ENCODE data around the gene DTNB.
"Not testable (repeated sequence)": the region's sequence is repeated elsewhere in the genome, so short reads cannot be mapped to it uniquely, and the experiment has no call there.

DTNB gene

DNA sequence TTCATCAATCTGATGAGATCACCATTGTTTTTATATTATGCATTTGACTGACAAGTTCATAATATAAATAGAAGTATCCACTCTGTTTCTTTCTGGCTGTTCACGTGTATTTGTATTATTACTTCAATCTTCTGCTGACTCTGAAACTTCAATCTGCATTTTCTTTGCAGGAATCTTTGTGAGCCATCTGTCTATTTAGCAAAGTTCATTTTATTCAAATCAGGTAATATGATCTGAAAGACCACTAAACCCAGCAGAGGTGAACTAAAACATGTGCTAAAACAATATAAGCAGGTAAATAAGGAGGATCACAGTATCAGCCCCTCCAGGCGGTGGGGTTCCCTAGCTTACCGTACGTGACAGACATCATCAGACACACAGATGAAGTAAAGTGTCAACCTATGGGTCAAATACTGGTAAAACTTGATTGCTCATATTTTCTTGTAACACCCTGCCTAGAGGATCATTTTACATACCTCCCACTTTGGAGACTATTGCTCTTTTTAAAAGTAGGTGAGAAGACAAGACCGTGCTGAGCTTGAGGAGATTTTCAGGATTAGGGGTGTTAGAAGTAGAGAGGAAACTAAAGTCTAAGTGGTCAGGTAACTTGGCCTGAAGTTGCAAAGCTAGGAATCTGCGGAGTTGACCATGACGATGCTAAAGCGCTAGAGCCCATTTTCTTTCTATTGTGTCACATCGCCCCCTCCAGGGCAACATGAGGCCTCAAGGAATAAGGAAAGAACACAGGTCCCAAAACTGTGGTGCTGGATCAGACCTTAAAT, 9.0 kb downstream of the DTNB start:
- Mint-ChIP-seq H3K27me3 (no peaks in the 10 kb centered on the region), H3K27ac (no peak overlapping the region), H3K36me3 (no peaks in the 10 kb centered on the region), H3K9me3 (no peaks in the 10 kb centered on the region), H3K4me1 (peaks cover 20% of the 10 kb centered on the region), H3K4me3 (peak overlapping the region; percentile 6)
- no peak for ATAC-seq

DNA sequence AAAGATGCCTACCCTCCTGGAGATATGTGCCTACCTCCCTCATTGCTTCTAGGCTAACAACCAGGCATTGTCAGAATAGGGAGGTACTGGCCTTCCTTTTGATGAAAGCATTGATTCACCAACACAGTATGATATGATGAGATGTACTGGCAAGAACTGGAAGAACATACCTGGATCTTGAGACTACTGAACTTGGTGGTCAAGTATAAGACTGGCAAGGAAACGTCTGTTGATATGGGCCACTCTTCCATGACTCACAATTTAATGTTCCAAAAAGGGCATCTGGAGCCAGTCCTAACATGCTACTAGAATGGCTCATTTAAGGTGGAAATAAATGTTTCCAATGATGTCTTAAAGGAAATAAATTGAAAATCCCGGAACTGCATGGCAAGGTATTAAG, 18.1 kb downstream of the DTNB start:
- peaks cover 17% of the 10 kb centered on the region for H3K36me3 Mint-ChIP-seq
- H3K27ac Mint-ChIP-seq: no peak overlapping the region
- H3K27me3 Mint-ChIP-seq: no peaks in the 10 kb centered on the region
- no peaks in the 10 kb centered on the region for H3K9me3 Mint-ChIP-seq
- H3K4me3 Mint-ChIP-seq: no peak overlapping the region
- ATAC-seq: no peak
- peaks cover 6% of the 10 kb centered on the region for H3K4me1 Mint-ChIP-seq

DNA sequence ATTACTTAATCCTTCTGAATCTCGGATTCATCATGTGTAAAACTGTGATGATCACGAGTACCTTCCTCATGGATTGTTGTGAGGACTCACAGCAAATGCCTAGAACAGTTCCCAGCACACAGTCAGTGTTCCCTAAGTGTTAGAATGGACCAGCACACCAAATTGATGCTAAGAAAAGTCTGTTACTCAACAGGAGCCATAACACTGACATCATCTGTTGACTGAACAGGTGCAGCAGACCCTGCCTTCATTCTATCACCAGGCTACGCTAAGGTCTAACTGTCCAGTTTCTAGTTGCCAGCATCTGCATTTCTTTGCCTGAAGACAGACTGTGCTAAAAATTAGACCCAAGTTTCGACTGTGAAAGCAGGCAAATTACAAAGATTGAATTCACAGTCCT, 18.6 kb downstream of the DTNB start:
- H3K9me3 Mint-ChIP-seq: no peaks in the 10 kb centered on the region

DNA sequence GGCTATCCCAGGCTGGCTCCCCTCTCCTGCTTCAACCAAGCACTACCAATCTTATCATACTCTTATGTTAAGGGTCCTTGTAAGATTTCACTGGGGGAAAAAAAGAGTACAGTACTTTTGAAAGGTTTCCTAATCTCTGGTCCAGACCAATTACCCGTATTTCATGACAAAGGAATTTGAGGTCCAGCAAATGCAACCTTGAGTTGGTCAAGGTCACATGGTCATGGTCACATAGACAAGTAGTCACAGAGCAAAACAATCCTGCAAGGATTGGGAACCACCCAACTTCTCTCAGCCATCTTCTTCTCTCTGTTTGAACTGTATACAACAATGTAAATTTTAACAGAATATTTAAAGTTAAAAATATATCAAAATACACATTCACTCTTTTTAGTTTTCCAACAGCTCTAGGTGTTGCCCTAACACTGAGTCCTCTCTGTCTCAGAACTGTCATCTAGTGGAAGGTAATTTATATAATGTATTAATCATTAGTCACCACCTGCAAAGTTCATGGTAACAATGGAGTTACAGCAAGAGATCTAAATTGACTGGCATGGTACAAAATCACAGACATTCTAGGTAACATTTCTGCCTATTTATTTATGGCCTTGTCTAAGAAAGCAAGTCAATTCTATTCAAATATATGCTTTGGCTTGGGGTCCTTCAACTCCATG, 21.5 kb downstream of the DTNB start:
- no peak overlapping the region for H3K4me3 Mint-ChIP-seq
- H3K27ac Mint-ChIP-seq: no peak overlapping the region
- H3K9me3 Mint-ChIP-seq: no peaks in the 10 kb centered on the region
- H3K4me1 Mint-ChIP-seq: peaks cover 6% of the 10 kb centered on the region
- H3K27me3 Mint-ChIP-seq: no peaks in the 10 kb centered on the region
- ATAC-seq: no peak
- H3K36me3 Mint-ChIP-seq: peaks cover 29% of the 10 kb centered on the region

More for the DNA sequence above, 18.6 kb downstream of the DTNB start:
- H3K4me1 Mint-ChIP-seq: peaks cover 6% of the 10 kb centered on the region
- ATAC-seq: no peak
- H3K27me3 Mint-ChIP-seq: no peaks in the 10 kb centered on the region
- no peak overlapping the region for H3K27ac Mint-ChIP-seq
- peaks cover 22% of the 10 kb centered on the region for H3K36me3 Mint-ChIP-seq
- no peak overlapping the region for H3K4me3 Mint-ChIP-seq

DNA sequence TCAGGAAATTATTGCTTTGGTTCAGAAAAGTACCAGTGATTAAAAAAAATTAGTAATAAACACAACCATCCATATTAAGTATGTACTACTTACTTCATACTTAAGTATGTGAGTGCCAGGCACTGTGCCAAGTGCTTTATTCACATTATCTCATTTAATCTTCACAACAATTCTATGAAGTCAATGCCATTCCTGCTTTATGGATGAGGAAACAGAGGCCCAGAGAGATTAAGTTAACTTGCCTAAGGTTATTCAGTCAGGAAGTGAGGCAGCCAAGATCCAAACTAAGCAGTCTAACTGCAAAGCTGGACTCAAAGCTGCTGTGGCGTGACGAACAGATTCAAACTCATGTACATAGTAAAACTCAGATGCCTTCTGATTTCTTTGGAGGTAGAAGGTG, 22.3 kb downstream of the DTNB start:
- no peak for ATAC-seq
- peaks cover 6% of the 10 kb centered on the region for H3K4me1 Mint-ChIP-seq
- H3K27me3 Mint-ChIP-seq: no peaks in the 10 kb centered on the region
- no peak overlapping the region for H3K4me3 Mint-ChIP-seq
- peaks cover 29% of the 10 kb centered on the region for H3K36me3 Mint-ChIP-seq
- H3K27ac Mint-ChIP-seq: no peak overlapping the region
- no peaks in the 10 kb centered on the region for H3K9me3 Mint-ChIP-seq

DNA sequence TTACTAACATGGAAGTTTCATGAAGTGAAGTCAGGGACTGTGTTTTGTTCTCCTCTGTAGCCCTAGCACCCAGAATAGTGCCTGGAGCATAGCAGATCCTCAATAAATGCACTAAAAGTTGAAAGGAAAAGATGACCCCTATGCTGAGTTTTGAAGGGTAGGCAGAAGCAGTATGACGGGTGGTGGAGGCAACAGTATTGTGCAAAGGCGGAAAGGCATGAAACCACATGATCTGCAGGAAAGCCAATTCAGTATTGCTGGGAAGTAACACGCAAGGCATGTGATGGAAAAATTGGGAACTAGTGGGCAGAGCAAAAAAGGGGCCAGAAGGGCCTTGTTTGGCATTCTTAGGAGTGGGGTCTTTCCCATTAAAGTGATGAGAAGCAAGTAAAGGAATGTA, 23.1 kb downstream of the DTNB start:
- Mint-ChIP-seq H3K4me3 (no peak overlapping the region), H3K27ac (no peak overlapping the region), H3K4me1 (peaks cover 6% of the 10 kb centered on the region), H3K9me3 (no peaks in the 10 kb centered on the region), H3K36me3 (peaks cover 29% of the 10 kb centered on the region), H3K27me3 (no peaks in the 10 kb centered on the region)
- ATAC-seq: no peak

DNA sequence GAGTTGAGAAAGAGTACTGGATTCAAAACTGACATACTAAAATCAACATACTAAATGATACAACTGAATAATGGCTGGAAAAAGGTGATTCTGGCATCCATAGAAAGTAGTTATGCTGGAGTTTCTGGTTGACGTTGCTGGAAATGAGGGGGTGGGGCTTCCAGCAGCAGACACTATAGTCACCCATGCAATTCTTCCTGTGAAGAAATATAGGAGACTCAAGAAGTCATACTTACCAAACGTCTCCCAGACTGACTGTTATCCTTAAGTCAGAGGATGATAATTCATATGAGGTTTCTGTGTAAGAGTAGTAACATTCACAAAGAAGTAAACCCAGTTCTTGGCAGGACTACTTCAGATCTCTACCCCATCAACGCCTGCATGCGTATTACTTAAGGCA, 23.6 kb downstream of the DTNB start:
- Mint-ChIP-seq H3K36me3 (peaks cover 30% of the 10 kb centered on the region), H3K4me3 (no peak overlapping the region), H3K27me3 (no peaks in the 10 kb centered on the region), H3K27ac (no peak overlapping the region), H3K4me1 (peaks cover 6% of the 10 kb centered on the region), H3K9me3 (no peaks in the 10 kb centered on the region)
- ATAC-seq: no peak

DNA sequence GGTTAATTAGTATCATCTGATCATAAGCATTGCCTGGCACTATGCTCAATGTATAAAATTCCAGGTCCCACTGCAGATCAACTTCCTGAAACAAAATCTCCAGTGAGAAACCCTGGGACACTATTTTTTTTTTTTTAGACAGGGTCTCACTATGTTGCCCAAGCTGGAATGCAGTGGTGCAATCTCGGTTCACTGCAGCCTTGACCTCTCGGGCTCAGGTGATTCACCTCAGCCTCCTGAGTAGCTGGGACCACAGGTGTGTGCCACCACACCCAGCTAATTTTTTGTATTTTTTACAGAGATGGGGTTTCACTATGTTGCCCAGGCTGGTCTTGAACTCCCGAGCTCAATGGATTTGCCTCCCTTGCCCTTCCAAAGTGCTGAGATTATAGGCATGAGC, 31.1 kb downstream of the DTNB start:
- no peaks in the 10 kb centered on the region for H3K4me1 Mint-ChIP-seq
- H3K9me3 Mint-ChIP-seq: peaks cover 3% of the 10 kb centered on the region
- no peak overlapping the region for H3K4me3 Mint-ChIP-seq
- no peaks in the 10 kb centered on the region for H3K27me3 Mint-ChIP-seq
- ATAC-seq: no peak
- H3K27ac Mint-ChIP-seq: no peak overlapping the region
- H3K36me3 Mint-ChIP-seq: peaks cover 26% of the 10 kb centered on the region

DNA sequence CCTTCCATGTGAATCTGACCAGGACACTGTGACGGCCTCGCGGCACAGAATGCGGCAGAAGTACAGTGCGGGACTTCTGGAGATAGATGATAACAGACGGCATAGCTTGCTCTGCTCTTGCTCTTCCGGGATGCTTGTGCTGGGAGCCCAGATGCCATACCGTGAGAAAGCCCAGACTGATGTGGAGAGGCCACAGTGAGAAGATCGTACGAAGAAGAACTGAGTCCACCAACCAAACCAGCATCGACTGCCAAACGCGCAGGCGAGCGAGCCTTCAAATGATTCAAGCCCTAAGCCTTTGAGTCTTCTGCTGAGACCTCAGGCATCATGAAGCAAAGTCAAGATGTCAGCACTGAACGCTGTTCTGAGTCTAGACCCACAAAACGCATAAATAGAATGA, 33.7 kb downstream of the DTNB start:
- H3K4me3 Mint-ChIP-seq: no peak overlapping the region
- peaks cover 33% of the 10 kb centered on the region for H3K36me3 Mint-ChIP-seq
- peaks cover 3% of the 10 kb centered on the region for H3K9me3 Mint-ChIP-seq
- no peak overlapping the region for H3K27ac Mint-ChIP-seq
- H3K27me3 Mint-ChIP-seq: no peaks in the 10 kb centered on the region
- no peaks in the 10 kb centered on the region for H3K4me1 Mint-ChIP-seq
- ATAC-seq: no peak

DNA sequence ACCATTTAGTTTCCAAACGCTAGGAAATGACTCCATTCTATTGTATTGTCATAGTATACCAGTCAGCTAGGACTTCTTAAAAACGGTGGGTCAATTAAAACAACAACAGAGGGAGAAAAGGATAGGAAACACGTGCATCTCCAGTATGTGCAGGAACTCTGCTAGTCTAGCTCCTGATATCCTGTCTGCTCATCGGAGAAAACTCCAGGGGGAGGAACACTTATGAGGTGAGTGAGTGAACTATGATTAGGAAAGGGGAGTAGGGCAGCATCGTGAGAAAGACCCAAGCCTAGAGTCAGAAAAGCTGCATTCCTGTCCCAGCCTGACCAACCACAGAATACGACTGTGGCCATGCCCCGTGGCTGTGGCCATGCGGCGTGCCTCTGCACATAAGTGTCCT, 34.2 kb downstream of the DTNB start:
- no peak overlapping the region for H3K27ac Mint-ChIP-seq

DNA sequence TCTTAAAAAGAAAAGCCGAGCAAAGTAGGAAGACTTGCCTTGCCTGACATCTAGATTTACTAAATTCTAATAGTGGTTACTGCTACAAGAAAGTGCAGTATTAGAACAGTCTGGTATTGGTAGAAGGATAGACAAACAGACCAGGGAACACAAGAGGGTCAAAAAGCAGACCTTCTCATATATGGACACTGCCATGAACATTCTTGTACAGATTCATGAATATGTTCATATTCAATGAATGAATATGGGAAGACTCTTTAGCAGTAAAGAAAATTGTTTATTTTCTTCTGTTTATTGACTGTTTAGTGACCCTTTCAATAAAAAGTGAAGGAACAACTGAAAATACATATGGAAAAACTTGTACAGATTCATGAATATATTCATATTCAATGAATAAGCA, 37.6 kb downstream of the DTNB start:
- ATAC-seq: no peak
- H3K36me3 Mint-ChIP-seq: peaks cover 24% of the 10 kb centered on the region
- no peaks in the 10 kb centered on the region for H3K4me1 Mint-ChIP-seq
- H3K27ac Mint-ChIP-seq: no peak overlapping the region
- H3K9me3 Mint-ChIP-seq: peaks cover 3% of the 10 kb centered on the region
- H3K27me3 Mint-ChIP-seq: no peaks in the 10 kb centered on the region
- no peak overlapping the region for H3K4me3 Mint-ChIP-seq

More for the DNA sequence above, 34.2 kb downstream of the DTNB start:
- peaks cover 3% of the 10 kb centered on the region for H3K9me3 Mint-ChIP-seq
- no peaks in the 10 kb centered on the region for H3K27me3 Mint-ChIP-seq
- peaks cover 27% of the 10 kb centered on the region for H3K36me3 Mint-ChIP-seq
- no peaks in the 10 kb centered on the region for H3K4me1 Mint-ChIP-seq
- no peak for ATAC-seq
- no peak overlapping the region for H3K4me3 Mint-ChIP-seq

DNA sequence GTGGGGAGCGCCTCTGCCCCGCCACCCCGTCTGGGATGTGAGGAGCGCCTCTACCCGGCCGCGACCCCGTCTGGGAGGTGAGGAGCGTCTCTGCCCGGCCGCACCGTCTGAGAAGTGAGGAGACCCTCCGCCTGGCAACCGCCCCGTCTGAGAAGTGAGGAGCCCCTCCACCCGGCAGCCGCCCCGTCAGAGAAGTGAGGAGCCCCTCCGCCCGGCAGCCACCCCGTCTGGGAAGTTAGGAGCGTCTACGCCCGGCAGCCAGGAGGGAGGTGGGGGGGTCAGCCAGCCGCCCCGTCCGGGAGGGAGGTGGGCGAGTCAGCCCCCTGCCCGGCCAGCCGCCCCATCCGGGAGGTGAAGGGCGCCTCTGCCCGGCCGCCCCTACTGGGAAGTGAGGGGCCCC, 39.6 kb downstream of the DTNB start:
- ATAC-seq, H3K4me3 Mint-ChIP-seq, H3K9me3 Mint-ChIP-seq, H3K27me3 Mint-ChIP-seq, H3K4me1 Mint-ChIP-seq, H3K27ac Mint-ChIP-seq: not testable (repeated sequence)
- peaks cover 24% of the 10 kb centered on the region for H3K36me3 Mint-ChIP-seq

DNA sequence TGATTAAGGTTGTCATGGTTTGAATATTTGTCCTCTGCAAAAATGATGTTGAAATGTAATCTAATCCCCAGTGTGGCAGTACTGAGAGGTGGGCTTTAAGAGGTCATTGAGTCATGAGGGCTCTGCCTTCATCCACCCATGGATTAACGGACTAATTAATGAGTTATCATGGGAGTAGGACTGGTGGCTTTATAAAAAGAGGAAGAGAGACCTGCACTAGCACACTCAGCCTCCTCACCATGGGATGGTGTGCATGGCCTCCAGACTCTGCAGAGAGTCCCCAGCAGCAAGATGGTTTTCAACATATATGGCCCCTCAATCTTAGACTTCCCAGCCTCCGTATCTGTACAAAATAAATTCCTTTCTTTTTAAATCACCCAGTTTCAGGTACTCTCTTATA, 41.0 kb downstream of the DTNB start:
- H3K27me3 Mint-ChIP-seq: no peaks in the 10 kb centered on the region
- H3K36me3 Mint-ChIP-seq: peaks cover 24% of the 10 kb centered on the region
- H3K4me1 Mint-ChIP-seq: no peaks in the 10 kb centered on the region
- no peaks in the 10 kb centered on the region for H3K9me3 Mint-ChIP-seq
- no peak overlapping the region for H3K27ac Mint-ChIP-seq
- ATAC-seq: no peak
- no peak overlapping the region for H3K4me3 Mint-ChIP-seq

DNA sequence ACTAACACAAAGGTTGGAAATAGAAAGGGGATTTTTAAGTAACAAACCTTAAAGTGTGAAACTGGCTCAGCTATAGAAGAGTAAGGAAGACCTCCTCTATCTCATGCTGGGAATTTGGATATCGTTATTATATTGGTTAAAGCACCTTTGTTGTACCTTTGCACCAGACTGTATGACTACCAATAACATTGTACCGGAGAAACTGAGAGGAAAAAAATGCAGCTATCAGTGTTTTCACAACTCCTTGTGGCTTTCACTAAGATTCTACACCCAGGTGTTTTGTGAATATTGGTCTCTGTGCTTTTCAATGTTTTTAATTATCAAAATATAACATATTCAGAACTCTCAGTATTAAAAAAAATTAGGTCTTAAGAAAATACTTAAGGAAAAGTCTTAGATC, 48.7 kb downstream of the DTNB start:
- Mint-ChIP-seq H3K9me3 (no peaks in the 10 kb centered on the region), H3K27me3 (no peaks in the 10 kb centered on the region), H3K4me1 (no peaks in the 10 kb centered on the region), H3K36me3 (peaks cover 54% of the 10 kb centered on the region), H3K27ac (no peak overlapping the region), H3K4me3 (no peak overlapping the region)
- no peak for ATAC-seq

DNA sequence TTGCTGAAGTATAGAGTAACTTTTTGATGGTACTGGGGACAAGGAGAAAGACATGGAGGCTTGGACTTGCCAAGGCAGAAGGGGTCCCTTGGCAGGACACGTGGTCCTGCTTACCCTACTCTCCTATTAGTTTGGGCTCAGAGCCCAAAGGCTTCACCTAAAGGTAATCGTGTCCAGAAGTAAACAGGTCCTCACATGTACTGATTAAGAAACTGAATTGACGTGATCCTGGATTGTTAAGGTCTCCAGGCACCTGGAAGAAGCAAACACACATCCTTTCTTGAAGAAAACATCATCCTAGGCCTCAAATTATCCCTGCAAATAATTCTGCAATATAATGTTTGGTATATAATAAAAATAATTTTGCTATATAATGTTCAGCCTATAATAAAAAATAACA, 50.0 kb downstream of the DTNB start:
- H3K27me3 Mint-ChIP-seq: no peaks in the 10 kb centered on the region
- H3K36me3 Mint-ChIP-seq: peaks cover 48% of the 10 kb centered on the region
- no peak overlapping the region for H3K27ac Mint-ChIP-seq
- ATAC-seq: no peak
- H3K9me3 Mint-ChIP-seq: no peaks in the 10 kb centered on the region
- no peak overlapping the region for H3K4me3 Mint-ChIP-seq
- H3K4me1 Mint-ChIP-seq: no peaks in the 10 kb centered on the region

DNA sequence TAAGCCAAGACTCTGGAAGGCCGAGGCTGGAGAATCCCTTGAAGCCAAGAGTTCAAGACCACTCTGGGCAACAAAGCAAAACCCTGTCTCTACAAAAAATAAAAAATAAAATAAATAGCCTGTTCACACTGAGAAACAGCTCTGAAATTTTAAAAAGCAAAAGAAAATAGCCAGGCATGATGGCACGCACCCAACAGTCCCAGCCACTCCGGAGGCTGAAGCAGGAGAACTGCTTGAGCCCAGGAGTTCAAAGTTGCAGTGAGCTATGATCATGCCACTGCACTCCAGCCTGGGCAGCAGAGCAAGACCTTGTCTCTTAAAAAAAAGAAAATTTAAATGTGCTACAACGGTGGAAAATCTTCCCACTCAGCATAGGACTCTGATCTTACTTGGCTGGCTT, 52.7 kb downstream of the DTNB start:
- peaks cover 31% of the 10 kb centered on the region for H3K36me3 Mint-ChIP-seq
- H3K27me3 Mint-ChIP-seq: no peaks in the 10 kb centered on the region
- no peak overlapping the region for H3K4me3 Mint-ChIP-seq
- ATAC-seq: no peak
- no peak overlapping the region for H3K27ac Mint-ChIP-seq
- H3K4me1 Mint-ChIP-seq: no peaks in the 10 kb centered on the region
- no peaks in the 10 kb centered on the region for H3K9me3 Mint-ChIP-seq
